ENCODE data around the gene RAB11FIP4. TPM values are rescaled to one million over a fixed set of nuclear protein-coding genes. Genes with fewer than 3 reads are reported as not detected.

RAB11FIP4 gene
- total and polyA plus RNA-seq, 2 of the 13 experiments (the other 11 are each of a cell fraction or from before 2014, with no cell fraction given) = 28.0 to 89.3 TPM

DNA sequence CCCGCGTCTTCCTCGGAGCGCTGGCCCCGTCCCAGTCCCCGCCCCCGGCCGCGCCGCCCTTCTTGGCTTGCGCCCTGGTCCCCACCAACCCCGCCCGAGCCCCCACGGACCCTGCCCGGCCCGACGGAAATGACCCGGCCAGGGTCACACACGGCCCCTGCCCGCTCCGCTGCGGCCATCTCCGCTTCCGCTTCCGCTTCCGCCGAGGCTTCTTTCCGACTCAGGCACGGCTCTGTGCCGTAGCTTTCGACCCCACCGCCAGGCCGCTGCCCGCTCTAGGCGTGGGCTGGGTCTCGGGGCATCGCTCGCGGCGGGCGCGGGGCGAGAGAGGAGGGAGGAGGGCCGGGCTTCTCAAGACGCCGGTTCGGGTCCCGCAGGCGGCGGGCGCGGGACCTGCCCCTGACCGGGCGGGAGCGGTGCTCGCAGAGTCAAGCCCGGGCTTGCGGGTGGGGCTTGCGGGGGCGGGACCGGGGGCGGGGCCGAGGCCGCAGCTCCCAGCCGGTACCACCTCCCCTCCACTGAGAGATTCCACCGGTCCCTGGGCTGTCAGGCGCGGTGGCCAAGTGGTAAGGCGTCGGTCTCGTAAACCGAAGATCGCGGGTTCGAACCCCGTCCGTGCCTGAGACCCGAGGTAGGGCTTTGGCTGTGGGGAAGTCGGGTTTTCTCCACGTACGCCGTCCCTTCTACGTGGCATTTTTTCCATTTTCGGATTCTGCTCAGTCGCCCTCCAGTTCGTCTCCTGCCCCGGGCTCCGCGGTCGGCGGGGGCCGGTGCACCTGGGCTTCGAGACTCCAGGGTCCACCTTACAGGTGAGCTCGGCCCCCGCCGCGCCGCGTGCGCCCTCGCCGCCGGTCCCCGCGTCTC is 158.3 kb downstream of the RAB11FIP4 start (continued):
- TF ChIP-seq, protein P1, sequence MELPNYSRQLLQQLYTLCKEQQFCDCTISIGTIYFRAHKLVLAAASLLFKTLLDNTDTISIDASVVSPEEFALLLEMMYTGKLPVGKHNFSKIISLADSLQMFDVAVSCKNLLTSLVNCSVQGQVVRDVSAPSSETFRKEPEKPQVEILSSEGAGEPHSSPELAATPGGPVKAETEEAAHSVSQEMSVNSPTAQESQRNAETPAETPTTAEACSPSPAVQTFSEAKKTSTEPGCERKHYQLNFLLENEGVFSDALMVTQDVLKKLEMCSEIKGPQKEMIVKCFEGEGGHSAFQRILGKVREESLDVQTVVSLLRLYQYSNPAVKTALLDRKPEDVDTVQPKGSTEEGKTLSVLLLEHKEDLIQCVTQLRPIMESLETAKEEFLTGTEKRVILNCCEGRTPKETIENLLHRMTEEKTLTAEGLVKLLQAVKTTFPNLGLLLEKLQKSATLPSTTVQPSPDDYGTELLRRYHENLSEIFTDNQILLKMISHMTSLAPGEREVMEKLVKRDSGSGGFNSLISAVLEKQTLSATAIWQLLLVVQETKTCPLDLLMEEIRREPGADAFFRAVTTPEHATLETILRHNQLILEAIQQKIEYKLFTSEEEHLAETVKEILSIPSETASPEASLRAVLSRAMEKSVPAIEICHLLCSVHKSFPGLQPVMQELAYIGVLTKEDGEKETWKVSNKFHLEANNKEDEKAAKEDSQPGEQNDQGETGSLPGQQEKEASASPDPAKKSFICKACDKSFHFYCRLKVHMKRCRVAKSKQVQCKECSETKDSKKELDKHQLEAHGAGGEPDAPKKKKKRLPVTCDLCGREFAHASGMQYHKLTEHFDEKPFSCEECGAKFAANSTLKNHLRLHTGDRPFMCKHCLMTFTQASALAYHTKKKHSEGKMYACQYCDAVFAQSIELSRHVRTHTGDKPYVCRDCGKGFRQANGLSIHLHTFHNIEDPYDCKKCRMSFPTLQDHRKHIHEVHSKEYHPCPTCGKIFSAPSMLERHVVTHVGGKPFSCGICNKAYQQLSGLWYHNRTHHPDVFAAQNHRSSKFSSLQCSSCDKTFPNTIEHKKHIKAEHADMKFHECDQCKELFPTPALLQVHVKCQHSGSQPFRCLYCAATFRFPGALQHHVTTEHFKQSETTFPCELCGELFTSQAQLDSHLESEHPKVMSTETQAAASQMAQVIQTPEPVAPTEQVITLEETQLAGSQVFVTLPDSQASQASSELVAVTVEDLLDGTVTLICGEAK (IDR thresholded peaks at IDR 0.05) = peak; percentile 55
- TF ChIP-seq, protein P1 (CRISPR knock-in tag; IDR thresholded peaks at IDR 0.05) = peak; percentile 59; the same call in 1 of the 2 replicates
- TF ChIP-seq MEIS1 (CRISPR knock-in tag; IDR thresholded peaks at IDR 0.05; ENCODE audit: borderline replicate concordance) (peak; percentile 64), ZNF329 (CRISPR knock-in tag; IDR thresholded peaks at IDR 0.05; ENCODE audit: low read depth) (peak; percentile 78), PCBP1 (IDR thresholded peaks at IDR 0.05; ENCODE audit: borderline replicate concordance, low read depth, low read length) (no peak), ZNF737 (CRISPR knock-in tag; IDR thresholded peaks at IDR 0.05; ENCODE audit: borderline replicate concordance) (no peak), DR1 (CRISPR knock-in tag; IDR thresholded peaks at IDR 0.05) (no peak), ZSCAN31 (CRISPR knock-in tag; IDR thresholded peaks at IDR 0.05; ENCODE audit: low read depth) (0 out of 2 replicates have a peak, but pooled peaks have one; percentile 22), ZNF382 (CRISPR knock-in tag; IDR thresholded peaks at IDR 0.05; ENCODE audit: borderline replicate concordance) (no peak), CCDC6 (CRISPR knock-in tag; IDR thresholded peaks at IDR 0.05) (peak; percentile 62; the same call in 1 of the 2 replicates), NR3C1 (CRISPR knock-in tag; IDR thresholded peaks at IDR 0.05) (no peak), ZNF850 (CRISPR knock-in tag; conservative IDR thresholded peaks at IDR 0.05) (no peak), ZMYM2 (CRISPR knock-in tag; IDR thresholded peaks at IDR 0.05) (peak; percentile 88), ZNF275 (CRISPR knock-in tag; IDR thresholded peaks at IDR 0.05; ENCODE audit: borderline replicate concordance) (peak; percentile 18; the same call in 1 of the 2 replicates), ZNF335 (CRISPR knock-in tag; IDR thresholded peaks at IDR 0.05) (no peak), ZKSCAN1 (IDR thresholded peaks at IDR 0.05; ENCODE audit: low read length) (0 out of 2 replicates have a peak, but pooled peaks have one; percentile 16), SIX1 (CRISPR knock-in tag; IDR thresholded peaks at IDR 0.05; ENCODE audit: borderline replicate concordance) (peak; percentile 37), ZFYVE20 (CRISPR knock-in tag; IDR thresholded peaks at IDR 0.05; ENCODE audit: borderline replicate concordance, low read depth) (no peak), ZC3H4 (CRISPR knock-in tag; IDR thresholded peaks at IDR 0.05; ENCODE audit: borderline replicate concordance) (no peak), ZNF207 (IDR thresholded peaks at IDR 0.05; ENCODE audit: borderline replicate concordance) (no peak)

Data from HepG2 (cell line).